K562 (cell line): ENCODE results near the gene GCDH. TPM values are rescaled to one million over a fixed set of nuclear protein-coding genes. Genes with fewer than 3 reads are reported as not detected.

Source experiments
- ATAC-seq: fragments of 200-7000 bp; cut with Tn5 transposase; 3 replicates; pipeline ENCODE4 v1.9.1; 2020; ENCODE audit warnings: moderate library complexity
- BruUV-seq: library from RNA; stranded (reverse); fragments of 400-500 nt; replicated peaks from 2 replicates; lab custom pipeline; 2021; lab: Mats Ljungman, UMichigan
- CTCF ChIA-PET: fragments of 300-600 bp; formaldehyde crosslinking; extraction: SDS; loops from one replicate; lab custom pipeline; 2021; ENCODE audit warnings: low intra/inter-chr PET ratio; lab: Yijun Ruan, JAX
- POLR2A ChIA-PET: fragments of 300-600, 350-650 bp; sonication (Branson Sonifier 250); formaldehyde crosslinking; extraction: SDS; loops from one replicate; lab custom pipeline; 2021; ENCODE audit warnings: antibody characterized with exemption, inconsistent platforms; lab: Yijun Ruan, JAX
- DNase-seq, 4 experiments: peaks; one replicate each; pipeline versions ENCODE4 v3.0.0 to v3.0.0-alpha.2; 2011 to 2018; ENCODE audit warnings: low spot score in 3 of 4, mixed read lengths in 3 of 4; ENCODE audit errors: extremely low read depth in 1 of 4
- FAIRE-seq: peaks from 2 replicates; lab custom pipeline; 2011; peaks lifted over from hg19 to GRCh38; lab: Jason Lieb, UNC
- H2AFZ ChIP-seq: 2 replicates; pipeline ENCODE4 v1.6.0; 2011; ENCODE audit warnings: low read depth, low read length, control low read depth, inconsistent platforms
- H3K27ac ChIP-seq: fragments of 200-600 bp; 3 replicates; pipeline ENCODE4 v1.8.0; 2011; ENCODE audit warnings: low read depth, mild to moderate bottlenecking, control low read depth, inconsistent platforms, low read length, moderate library complexity, mixed read lengths; ENCODE audit errors: extremely low read depth
- H3K27me3 ChIP-seq, 2 experiments: fragments of 300-600 bp in 1 of 2; 2 replicates in 1 of 2; 3 replicates in 1 of 2; pipeline versions ENCODE4 v1.6.0 to v1.8.0; 2011; ENCODE audit warnings: inconsistent platforms in 2 of 2, low read length in 2 of 2, mild to moderate bottlenecking in 1 of 2, mixed read lengths in 1 of 2, moderate library complexity in 1 of 2; ENCODE audit not compliant: control insufficient read depth in 2 of 2, insufficient read depth in 2 of 2
- H3K36me3 ChIP-seq: fragments of 300-600 bp; 3 replicates; pipeline ENCODE4 v1.8.0; 2011; ENCODE audit warnings: mild to moderate bottlenecking, low read length, inconsistent platforms; ENCODE audit not compliant: control insufficient read depth, insufficient read depth
- H3K4me1 ChIP-seq, 2 experiments: fragments of 200-600 bp in 1 of 2; replicated peaks in 1 of 2; 2 replicates in 1 of 2; 3 replicates in 1 of 2; pipeline versions ENCODE4 v1.5.1 to v1.8.0; 2011; ENCODE audit warnings: inconsistent platforms in 2 of 2, low read length in 2 of 2, mild to moderate bottlenecking in 1 of 2, mixed read lengths in 1 of 2, moderate library complexity in 1 of 2; ENCODE audit not compliant: control insufficient read depth in 2 of 2, insufficient read depth in 2 of 2
- H3K4me2 ChIP-seq: 2 replicates; pipeline ENCODE4 v1.6.1; 2011; ENCODE audit warnings: low read length, control low read depth, inconsistent platforms, mixed read lengths; ENCODE audit not compliant: insufficient read depth
- H3K4me3 ChIP-seq: fragments of 200-600 bp; sonication (generic), shearing (Covaris generic); 2 replicates; pipeline ENCODE4 v1.5.1; 2016; ENCODE audit warnings: control low read depth, inconsistent platforms
- H3K79me2 ChIP-seq: fragments of 200-600 bp; 3 replicates; pipeline ENCODE4 v1.8.0; 2011; ENCODE audit warnings: low read length, inconsistent platforms; ENCODE audit not compliant: control insufficient read depth, insufficient read depth
- H3K9ac ChIP-seq, 2 experiments: 2 replicates each; pipeline versions ENCODE4 v1.6.0 to v1.6.1; 2011; ENCODE audit warnings: low read depth in 2 of 2, low read length in 2 of 2, control low read depth in 1 of 2, inconsistent platforms in 1 of 2, mild to moderate bottlenecking in 1 of 2, mixed read lengths in 1 of 2; ENCODE audit not compliant: insufficient read depth in 1 of 2
- H3K9me1 ChIP-seq: one replicate; pipeline ENCODE4 v1.6.0; 2011; ENCODE audit warnings: inconsistent platforms, mild to moderate bottlenecking, low read length, moderate library complexity; ENCODE audit not compliant: control insufficient read depth, insufficient read depth
- H3K9me3 ChIP-seq: replicated peaks from 2 replicates; pipeline ENCODE4 v1.5.1; 2011; ENCODE audit warnings: low read depth, low read length, inconsistent platforms; ENCODE audit not compliant: control insufficient read depth, insufficient read depth
- H4K20me1 ChIP-seq: replicated peaks from 2 replicates; pipeline ENCODE4 v1.6.1; 2011; ENCODE audit warnings: low read length, inconsistent platforms, mixed read lengths; ENCODE audit not compliant: control insufficient read depth, insufficient read depth
- ZNF507 ChIP-seq: conservative IDR thresholded peaks from 2 replicates; pipeline ENCODE4 v1.6.1; 2017; ENCODE audit warnings: missing genetic modification characterization, missing compliant biosample characterization
- ZNF561 ChIP-seq: fragments of 450-650 bp; formaldehyde crosslinking; conservative IDR thresholded peaks from 2 replicates; pipeline ENCODE4 v1.4.0; 2020; ENCODE audit warnings: mild to moderate bottlenecking, moderate library complexity
- WGBS: fragments of 100-300 bp; shearing (Covaris generic); methylation state at CpG from one replicate; pipeline ENCODE4 v1.1.6; 2016; ENCODE audit warnings: low coverage, mixed read lengths; ENCODE audit not compliant: insufficient coverage; ENCODE audit errors: missing lambda C conversion rate; 5-methylcytosine and 5-hydroxymethylcytosine counted together
- in situ Hi-C: fragments of 300-500 bp; cut with MboI; formaldehyde crosslinking; loops from 4 replicates; pipeline ENCODE4 v1.15.0; 2018; ENCODE audit warnings: inconsistent platforms, mixed read lengths
- intact Hi-C: fragments of 100-400 bp; cut with micrococcal nuclease; formaldehyde crosslinking; loops from 2 replicates; pipeline ENCODE4 v1.14.2; 2022
- polyA plus RNA-seq, 8 experiments: library from polyadenylated mRNA; depleted of rRNA in 4 of 8; stranded (reverse) in 5 of 8; unstranded in 3 of 8; fragments of >200 nt; fragmentation: Nextera tagmentation in 2 of 8; fragmentation: Illumina TruSeq in 1 of 8; extraction: Ambion mirVana in 2 of 8; extraction: Trizol in 1 of 8; gene quantifications; 2 replicates each; pipeline versions ENCODE4 v1.2.1 to v1.2.3, GENCODE V29; 2011 to 2014; ENCODE audit warnings: inconsistent platforms in 1 of 8, missing spikeins in 1 of 8
- total RNA-seq, 7 experiments: library from RNA; depleted of rRNA in 6 of 7; stranded (reverse); fragments of >200 nt in 6 of 7; fragmentation: Illumina TruSeq in 2 of 7; extraction: Trizol in 2 of 7; gene quantifications; 2 replicates each; pipeline versions ENCODE4 v1.2.1 to v1.2.3, GENCODE V29; 2011 to 2021; ENCODE audit warnings: low replicate concordance in 1 of 7
- TF ChIP-seq, protein P1 (sequence below), 2 experiments: fragments of 450-650 bp; IDR thresholded peaks; 2 replicates each; pipeline ENCODE4 v1.6.1; 2018; ENCODE audit warnings: mild to moderate bottlenecking in 2 of 2, low read depth in 1 of 2; ENCODE audit not compliant: partially characterized antibody in 2 of 2
- TF ChIP-seq, protein P2 (sequence below): fragments of 250-450 bp; sonication (Bioruptor Pico); IDR thresholded peaks from 2 replicates; pipeline ENCODE4 v1.4.0; 2020; ENCODE audit warnings: mild to moderate bottlenecking
- TF ChIP-seq, protein P3 (sequence below): sonication (generic); formaldehyde crosslinking; IDR thresholded peaks from 2 replicates; pipeline ENCODE4 v1.8.0; 2022; ENCODE audit warnings: mild to moderate bottlenecking, missing genetic modification reagents
- TF ChIP-seq, protein P4 (sequence below): fragments of 450-650 bp; formaldehyde crosslinking; IDR thresholded peaks from 2 replicates; pipeline ENCODE4 v1.4.0; 2022; ENCODE audit warnings: missing genetic modification characterization
- TF ChIP-seq, protein P5 (sequence below): sonication (generic); formaldehyde crosslinking; IDR thresholded peaks from 2 replicates; pipeline ENCODE4 v1.8.1; 2023; ENCODE audit warnings: mild to moderate bottlenecking, missing genetic modification reagents

GCDH gene
- total and polyA plus RNA-seq, 9 of the 15 experiments (the other 6 are each of a cell fraction or from before 2014, with no cell fraction given) = 2.9 to 50.8 (median 19.1) TPM

DNA sequence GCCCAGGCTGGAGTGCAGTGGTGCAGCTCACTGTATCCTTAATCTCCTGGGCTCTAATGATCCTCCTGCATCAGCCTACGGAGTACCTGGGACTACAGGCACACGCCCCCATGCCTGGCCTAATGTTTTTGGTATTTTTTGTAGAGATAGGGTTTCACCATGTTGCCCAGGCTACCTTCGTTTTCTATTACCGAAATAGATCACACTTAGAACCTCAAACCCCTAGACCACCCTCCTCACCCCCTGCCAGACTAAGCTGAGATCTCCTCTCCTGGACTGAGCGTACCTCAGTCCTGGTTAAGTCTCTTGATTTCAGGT is 4.3 kb upstream of the GCDH start:
- CTCF ChIA-PET = interaction anchor here (0.8 to 1.0 kb wide), 2 partner anchors 61 to 71 kb away, joined by 3 read pairs; partner anchors contain the start of gene GADD45GIP1
- peak overlapping the region; percentile 7; the same call in 1 of the 2 replicates for H2AFZ ChIP-seq
- 2% methylated on average over 5 of the region's 5 CpGs for WGBS
- peak overlapping the region; percentile 96 for H3K27ac ChIP-seq
- H3K36me3 ChIP-seq = peaks cover 30% of the 10 kb centered on the region
- in situ Hi-C loops = no loop called here
- H3K9me1 ChIP-seq = no peaks in the 10 kb centered on the region
- H3K9ac ChIP-seq = peak overlapping the region; percentile 94 to 95
- POLR2A ChIA-PET = interaction anchor here (0.6 to 5.9 kb wide), 13 partner anchors 14 to 782 kb away, joined by 3 to 37 read pairs (median 4); partner anchors contain the start of genes CALR, IER2, RAD23A and STX10
- no peaks in the 10 kb centered on the region for H3K27me3 ChIP-seq
- H3K9me3 ChIP-seq = no peaks in the 10 kb centered on the region
- peaks cover 73% of the 10 kb centered on the region for H3K79me2 ChIP-seq
- H4K20me1 ChIP-seq = peaks cover 10% of the 10 kb centered on the region; the same call in 1 of the 2 replicates
- peaks cover 42 to 81% of the 10 kb centered on the region in 2 experiments; a peak in 4 of 5 replicates for H3K4me1 ChIP-seq
- FAIRE-seq (no peak), ATAC-seq (no peak), DNase-seq (peak in 1 of 4 experiments; percentile 43)
- H3K4me3 ChIP-seq = peak overlapping the region; percentile 70
- BruUV-seq = TSS peak; percentile 71
- peak overlapping the region; percentile 100 for H3K4me2 ChIP-seq
- intact Hi-C loops = loop anchor here (1.0 to 5.0 kb wide), 4 partner anchors 33 to 81 kb away; partner anchors contain the start of genes CALR, DAND5, MAST1 and SYCE2
- TF ChIP-seq ZNF507 (tag) (no peak), ZNF561 (CRISPR knock-in tag) (no peak)
- TF ChIP-seq, protein P1, sequence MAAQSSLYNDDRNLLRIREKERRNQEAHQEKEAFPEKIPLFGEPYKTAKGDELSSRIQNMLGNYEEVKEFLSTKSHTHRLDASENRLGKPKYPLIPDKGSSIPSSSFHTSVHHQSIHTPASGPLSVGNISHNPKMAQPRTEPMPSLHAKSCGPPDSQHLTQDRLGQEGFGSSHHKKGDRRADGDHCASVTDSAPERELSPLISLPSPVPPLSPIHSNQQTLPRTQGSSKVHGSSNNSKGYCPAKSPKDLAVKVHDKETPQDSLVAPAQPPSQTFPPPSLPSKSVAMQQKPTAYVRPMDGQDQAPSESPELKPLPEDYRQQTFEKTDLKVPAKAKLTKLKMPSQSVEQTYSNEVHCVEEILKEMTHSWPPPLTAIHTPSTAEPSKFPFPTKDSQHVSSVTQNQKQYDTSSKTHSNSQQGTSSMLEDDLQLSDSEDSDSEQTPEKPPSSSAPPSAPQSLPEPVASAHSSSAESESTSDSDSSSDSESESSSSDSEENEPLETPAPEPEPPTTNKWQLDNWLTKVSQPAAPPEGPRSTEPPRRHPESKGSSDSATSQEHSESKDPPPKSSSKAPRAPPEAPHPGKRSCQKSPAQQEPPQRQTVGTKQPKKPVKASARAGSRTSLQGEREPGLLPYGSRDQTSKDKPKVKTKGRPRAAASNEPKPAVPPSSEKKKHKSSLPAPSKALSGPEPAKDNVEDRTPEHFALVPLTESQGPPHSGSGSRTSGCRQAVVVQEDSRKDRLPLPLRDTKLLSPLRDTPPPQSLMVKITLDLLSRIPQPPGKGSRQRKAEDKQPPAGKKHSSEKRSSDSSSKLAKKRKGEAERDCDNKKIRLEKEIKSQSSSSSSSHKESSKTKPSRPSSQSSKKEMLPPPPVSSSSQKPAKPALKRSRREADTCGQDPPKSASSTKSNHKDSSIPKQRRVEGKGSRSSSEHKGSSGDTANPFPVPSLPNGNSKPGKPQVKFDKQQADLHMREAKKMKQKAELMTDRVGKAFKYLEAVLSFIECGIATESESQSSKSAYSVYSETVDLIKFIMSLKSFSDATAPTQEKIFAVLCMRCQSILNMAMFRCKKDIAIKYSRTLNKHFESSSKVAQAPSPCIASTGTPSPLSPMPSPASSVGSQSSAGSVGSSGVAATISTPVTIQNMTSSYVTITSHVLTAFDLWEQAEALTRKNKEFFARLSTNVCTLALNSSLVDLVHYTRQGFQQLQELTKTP (IDR thresholded peaks at IDR 0.05; ENCODE audit: low read depth in 1 of 2, partially characterized antibody in 2 of 2) = peak in 1 of 2 experiments; percentile 43
- TF ChIP-seq, protein P2, sequence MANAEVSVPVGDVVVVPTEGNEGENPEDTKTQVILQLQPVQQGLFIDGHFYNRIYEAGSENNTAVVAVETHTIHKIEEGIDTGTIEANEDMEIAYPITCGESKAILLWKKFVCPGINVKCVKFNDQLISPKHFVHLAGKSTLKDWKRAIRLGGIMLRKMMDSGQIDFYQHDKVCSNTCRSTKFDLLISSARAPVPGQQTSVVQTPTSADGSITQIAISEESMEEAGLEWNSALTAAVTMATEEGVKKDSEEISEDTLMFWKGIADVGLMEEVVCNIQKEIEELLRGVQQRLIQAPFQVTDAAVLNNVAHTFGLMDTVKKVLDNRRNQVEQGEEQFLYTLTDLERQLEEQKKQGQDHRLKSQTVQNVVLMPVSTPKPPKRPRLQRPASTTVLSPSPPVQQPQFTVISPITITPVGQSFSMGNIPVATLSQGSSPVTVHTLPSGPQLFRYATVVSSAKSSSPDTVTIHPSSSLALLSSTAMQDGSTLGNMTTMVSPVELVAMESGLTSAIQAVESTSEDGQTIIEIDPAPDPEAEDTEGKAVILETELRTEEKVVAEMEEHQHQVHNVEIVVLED (CRISPR knock-in tag) = no peak
- TF ChIP-seq, protein P3, sequence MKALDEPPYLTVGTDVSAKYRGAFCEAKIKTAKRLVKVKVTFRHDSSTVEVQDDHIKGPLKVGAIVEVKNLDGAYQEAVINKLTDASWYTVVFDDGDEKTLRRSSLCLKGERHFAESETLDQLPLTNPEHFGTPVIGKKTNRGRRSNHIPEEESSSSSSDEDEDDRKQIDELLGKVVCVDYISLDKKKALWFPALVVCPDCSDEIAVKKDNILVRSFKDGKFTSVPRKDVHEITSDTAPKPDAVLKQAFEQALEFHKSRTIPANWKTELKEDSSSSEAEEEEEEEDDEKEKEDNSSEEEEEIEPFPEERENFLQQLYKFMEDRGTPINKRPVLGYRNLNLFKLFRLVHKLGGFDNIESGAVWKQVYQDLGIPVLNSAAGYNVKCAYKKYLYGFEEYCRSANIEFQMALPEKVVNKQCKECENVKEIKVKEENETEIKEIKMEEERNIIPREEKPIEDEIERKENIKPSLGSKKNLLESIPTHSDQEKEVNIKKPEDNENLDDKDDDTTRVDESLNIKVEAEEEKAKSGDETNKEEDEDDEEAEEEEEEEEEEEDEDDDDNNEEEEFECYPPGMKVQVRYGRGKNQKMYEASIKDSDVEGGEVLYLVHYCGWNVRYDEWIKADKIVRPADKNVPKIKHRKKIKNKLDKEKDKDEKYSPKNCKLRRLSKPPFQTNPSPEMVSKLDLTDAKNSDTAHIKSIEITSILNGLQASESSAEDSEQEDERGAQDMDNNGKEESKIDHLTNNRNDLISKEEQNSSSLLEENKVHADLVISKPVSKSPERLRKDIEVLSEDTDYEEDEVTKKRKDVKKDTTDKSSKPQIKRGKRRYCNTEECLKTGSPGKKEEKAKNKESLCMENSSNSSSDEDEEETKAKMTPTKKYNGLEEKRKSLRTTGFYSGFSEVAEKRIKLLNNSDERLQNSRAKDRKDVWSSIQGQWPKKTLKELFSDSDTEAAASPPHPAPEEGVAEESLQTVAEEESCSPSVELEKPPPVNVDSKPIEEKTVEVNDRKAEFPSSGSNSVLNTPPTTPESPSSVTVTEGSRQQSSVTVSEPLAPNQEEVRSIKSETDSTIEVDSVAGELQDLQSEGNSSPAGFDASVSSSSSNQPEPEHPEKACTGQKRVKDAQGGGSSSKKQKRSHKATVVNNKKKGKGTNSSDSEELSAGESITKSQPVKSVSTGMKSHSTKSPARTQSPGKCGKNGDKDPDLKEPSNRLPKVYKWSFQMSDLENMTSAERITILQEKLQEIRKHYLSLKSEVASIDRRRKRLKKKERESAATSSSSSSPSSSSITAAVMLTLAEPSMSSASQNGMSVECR (CRISPR knock-in tag) = peak; percentile 15; the same call in 1 of the 2 replicates
- TF ChIP-seq, protein P4, sequence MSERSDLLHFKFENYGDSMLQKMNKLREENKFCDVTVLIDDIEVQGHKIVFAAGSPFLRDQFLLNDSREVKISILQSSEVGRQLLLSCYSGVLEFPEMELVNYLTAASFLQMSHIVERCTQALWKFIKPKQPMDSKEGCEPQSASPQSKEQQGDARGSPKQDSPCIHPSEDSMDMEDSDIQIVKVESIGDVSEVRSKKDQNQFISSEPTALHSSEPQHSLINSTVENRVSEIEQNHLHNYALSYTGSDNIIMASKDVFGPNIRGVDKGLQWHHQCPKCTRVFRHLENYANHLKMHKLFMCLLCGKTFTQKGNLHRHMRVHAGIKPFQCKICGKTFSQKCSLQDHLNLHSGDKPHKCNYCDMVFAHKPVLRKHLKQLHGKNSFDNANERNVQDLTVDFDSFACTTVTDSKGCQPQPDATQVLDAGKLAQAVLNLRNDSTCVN (CRISPR knock-in tag) = no peak
- TF ChIP-seq, protein P5, sequence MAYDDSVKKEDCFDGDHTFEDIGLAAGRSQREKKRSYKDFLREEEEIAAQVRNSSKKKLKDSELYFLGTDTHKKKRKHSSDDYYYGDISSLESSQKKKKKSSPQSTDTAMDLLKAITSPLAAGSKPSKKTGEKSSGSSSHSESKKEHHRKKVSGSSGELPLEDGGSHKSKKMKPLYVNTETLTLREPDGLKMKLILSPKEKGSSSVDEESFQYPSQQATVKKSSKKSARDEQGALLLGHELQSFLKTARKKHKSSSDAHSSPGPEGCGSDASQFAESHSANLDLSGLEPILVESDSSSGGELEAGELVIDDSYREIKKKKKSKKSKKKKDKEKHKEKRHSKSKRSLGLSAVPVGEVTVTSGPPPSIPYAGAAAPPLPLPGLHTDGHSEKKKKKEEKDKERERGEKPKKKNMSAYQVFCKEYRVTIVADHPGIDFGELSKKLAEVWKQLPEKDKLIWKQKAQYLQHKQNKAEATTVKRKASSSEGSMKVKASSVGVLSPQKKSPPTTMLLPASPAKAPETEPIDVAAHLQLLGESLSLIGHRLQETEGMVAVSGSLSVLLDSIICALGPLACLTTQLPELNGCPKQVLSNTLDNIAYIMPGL (CRISPR knock-in tag) = 0 out of 2 replicates have a peak, but pooled peaks have one; percentile 15
